BE2C (cell line): ENCODE measurements around the gene FRK.

Source experiments
- DNase-seq: peaks from one replicate; pipeline ENCODE4 v3.0.0-alpha.2; 2020
- H3K27me3 ChIP-seq: fragments of 250-450 bp; sonication (Bioruptor Pico); 2 replicates; pipeline ENCODE4 v1.5.1; 2020; ENCODE audit warnings: mild to moderate bottlenecking
- H3K36me3 ChIP-seq: fragments of 250-450 bp; sonication (Bioruptor Pico); 2 replicates; pipeline ENCODE4 v1.5.1; 2020; ENCODE audit warnings: mild to moderate bottlenecking
- H3K4me1 ChIP-seq: fragments of 250-450 bp; sonication (Bioruptor Pico); 2 replicates; pipeline ENCODE4 v1.5.1; 2020
- H3K4me3 ChIP-seq: 2 replicates; pipeline ENCODE4 v1.5.1; 2011; ENCODE audit warnings: low read depth, low read length
- H3K9me3 ChIP-seq: fragments of 250-450 bp; sonication (Bioruptor Pico); 2 replicates; pipeline ENCODE4 v1.5.1; 2020
- CTCF ChIP-seq: IDR thresholded peaks from 2 replicates; pipeline ENCODE4 v1.5.1; 2012; ENCODE audit warnings: mild to moderate bottlenecking, low read depth, low read length

FRK gene

DNA sequence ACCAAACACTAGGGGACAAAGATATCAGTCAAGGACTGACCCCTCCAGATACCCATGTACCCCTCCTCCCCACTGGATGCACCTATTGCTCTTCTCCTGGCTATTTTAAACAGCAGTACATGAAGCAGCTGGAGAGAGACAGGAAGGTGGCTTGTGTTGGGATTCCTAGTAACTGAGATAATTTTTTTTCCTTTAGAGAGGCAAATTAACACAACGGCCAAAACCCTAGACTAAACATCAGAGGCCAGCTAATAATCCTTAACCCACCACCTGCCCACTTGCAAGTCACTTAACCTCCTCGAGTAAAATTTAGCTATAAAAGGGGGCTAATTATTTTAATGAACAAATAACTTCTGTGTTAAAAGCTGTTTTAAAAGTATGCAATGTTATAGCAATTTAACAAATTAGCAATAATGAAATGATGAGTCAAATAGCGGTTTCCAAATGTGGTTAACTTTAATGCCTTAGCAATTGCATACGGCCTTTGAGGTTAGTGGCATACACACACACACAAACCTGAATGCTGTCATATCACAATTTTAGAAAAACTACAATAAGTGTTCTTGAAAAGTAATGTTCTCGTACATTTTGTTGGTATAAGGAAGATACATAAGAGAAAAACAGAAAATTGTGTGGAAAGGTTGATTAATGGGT is 151.7 kb downstream of the FRK start:
- no peak for DNase-seq
- H3K27me3 ChIP-seq = no peaks in the 10 kb centered on the region
- H3K36me3 ChIP-seq = no peaks in the 10 kb centered on the region
- no peak for TF ChIP-seq CTCF
- no peaks in the 10 kb centered on the region for H3K9me3 ChIP-seq
- H3K4me1 ChIP-seq = no peaks in the 10 kb centered on the region
- H3K4me3 ChIP-seq = no peak overlapping the region

DNA sequence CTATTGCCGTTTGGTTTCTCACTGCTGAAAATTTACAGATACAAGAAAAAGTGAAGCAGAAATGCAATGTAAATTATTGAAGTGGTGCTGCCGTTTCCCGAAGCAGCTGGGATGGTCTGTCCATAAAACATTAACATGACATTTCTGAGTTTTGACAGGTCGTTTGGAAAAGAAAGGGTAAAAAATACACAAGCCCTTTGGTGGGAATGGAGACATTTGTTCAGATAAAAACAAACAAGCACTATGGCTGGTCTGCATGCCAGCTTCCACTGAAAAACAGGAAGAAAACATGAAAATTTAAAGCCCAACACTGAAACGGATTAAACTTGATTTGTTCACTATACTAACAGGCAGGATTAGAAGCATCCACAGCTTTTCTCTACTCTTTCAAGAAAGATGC is 155.2 kb downstream of the FRK start:
- Histone ChIP-seq H3K9me3 (no peaks in the 10 kb centered on the region), H3K4me1 (no peaks in the 10 kb centered on the region), H3K27me3 (no peaks in the 10 kb centered on the region), H3K4me3 (no peak overlapping the region), H3K36me3 (no peaks in the 10 kb centered on the region)
- no peak for DNase-seq
- no peak for TF ChIP-seq CTCF

GRCh38 chr6:115902436-115902835 is 158.3 kb downstream of the FRK start:
- Histone ChIP-seq H3K4me1 (no peaks in the 10 kb centered on the region), H3K9me3 (no peaks in the 10 kb centered on the region), H3K36me3 (no peaks in the 10 kb centered on the region), H3K27me3 (no peaks in the 10 kb centered on the region), H3K4me3 (no peak overlapping the region)
- DNase-seq = no peak
- TF ChIP-seq CTCF = no peak

DNA sequence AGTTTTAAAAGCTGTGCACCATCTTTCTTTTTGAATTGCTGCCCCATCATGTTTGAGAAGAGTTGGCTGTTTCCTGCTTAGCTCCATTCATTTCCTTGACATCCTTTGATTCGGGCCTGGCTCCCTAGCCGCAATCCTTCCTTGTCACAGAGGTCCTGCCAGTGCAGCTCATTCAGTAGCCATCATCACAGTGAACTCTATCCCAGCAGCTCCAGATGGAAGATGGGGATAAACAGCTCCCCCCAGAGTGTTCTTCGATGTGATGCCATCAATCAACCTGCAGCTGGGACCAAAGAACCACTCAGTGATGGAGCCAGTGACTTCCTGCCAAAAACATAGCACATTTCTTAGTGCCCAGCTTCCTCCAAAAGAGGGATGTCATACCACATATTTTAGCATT is 158.8 kb downstream of the FRK start:
- Histone ChIP-seq H3K4me3 (no peak overlapping the region), H3K27me3 (no peaks in the 10 kb centered on the region), H3K4me1 (no peaks in the 10 kb centered on the region; the same call in 1 of the 2 replicates), H3K36me3 (no peaks in the 10 kb centered on the region), H3K9me3 (no peaks in the 10 kb centered on the region)
- TF ChIP-seq CTCF = no peak
- peak; percentile 12 for DNase-seq

GRCh38 chr6:115899730-115900282 is 160.9 kb downstream of the FRK start:
- no peaks in the 10 kb centered on the region for H3K36me3 ChIP-seq
- H3K9me3 ChIP-seq = no peaks in the 10 kb centered on the region
- no peak for DNase-seq
- no peaks in the 10 kb centered on the region; the same call in 1 of the 2 replicates for H3K4me1 ChIP-seq
- TF ChIP-seq CTCF = no peak
- no peaks in the 10 kb centered on the region for H3K27me3 ChIP-seq
- H3K4me3 ChIP-seq = no peak overlapping the region

GRCh38 chr6:115898246-115898645 is 162.4 kb downstream of the FRK start:
- TF ChIP-seq CTCF = no peak
- H3K27me3 ChIP-seq = no peaks in the 10 kb centered on the region
- no peak for DNase-seq
- H3K36me3 ChIP-seq = no peaks in the 10 kb centered on the region
- no peaks in the 10 kb centered on the region; the same call in 1 of the 2 replicates for H3K4me1 ChIP-seq
- no peaks in the 10 kb centered on the region for H3K9me3 ChIP-seq
- no peak overlapping the region for H3K4me3 ChIP-seq
